Stomach (tissue), 9 donors: ENCODE results near the gene FRAT2. TPM values are rescaled to one million over a fixed set of nuclear protein-coding genes. Genes with fewer than 3 reads are reported as not detected.

Experiments
- DNase-seq, 2 donors: peaks; one replicate each; pipeline versions ENCODE4 v3.0.0 to v3.0.0-alpha.2; 2013 to 2019
- H3K27ac ChIP-seq, 5 donors: fragments of 200-600 bp in 4 of 5; sonication (generic) in 4 of 5; one replicate each; pipeline ENCODE4 v1.5.1; 2013 to 2019; ENCODE audit warnings: mild to moderate bottlenecking in 1 of 5, moderate library complexity in 1 of 5
- H3K27me3 ChIP-seq, 3 donors: fragments of 200-600 bp; sonication (generic); one replicate each; pipeline ENCODE4 v1.5.1; 2017 to 2019; ENCODE audit warnings: mixed run types in 1 of 3
- H3K36me3 ChIP-seq, 4 donors: fragments of 200-600 bp; sonication (generic); 1 replicate in 3 of 4; 2 replicates in 1 of 4; pipeline ENCODE4 v1.5.1; 2016 to 2019
- H3K4me1 ChIP-seq, 4 donors: fragments of 200-600 bp; sonication (generic); one replicate each; pipeline ENCODE4 v1.5.1; 2016 to 2019
- H3K4me3 ChIP-seq, 4 donors: fragments of 200-600 bp; sonication (generic) in 3 of 4; one replicate each; pipeline ENCODE4 v1.5.1; 2016 to 2019; ENCODE audit warnings: mild to moderate bottlenecking in 1 of 4
- H3K9me3 ChIP-seq, 4 donors: fragments of 200-600 bp; sonication (generic); one replicate each; pipeline ENCODE4 v1.5.1; 2016 to 2019
- EP300 ChIP-seq: sonication (generic); formaldehyde crosslinking; IDR thresholded peaks from one replicate; pipeline ENCODE4 v1.6.1; 2017; ENCODE audit warnings: antibody characterized with exemption
- POLR2A ChIP-seq, 4 donors: fragments of 450-650 bp; IDR thresholded peaks; one replicate each; pipeline ENCODE4 v1.6.1; 2016; ENCODE audit warnings: antibody characterized with exemption in 4 of 4, control low read depth in 2 of 4, mild to moderate bottlenecking in 1 of 4, moderate library complexity in 1 of 4
- POLR2AphosphoS5 ChIP-seq, 3 donors: sonication (generic); formaldehyde crosslinking; IDR thresholded peaks; one replicate each; pipeline ENCODE4 v1.6.1; 2016; ENCODE audit warnings: antibody characterized with exemption in 3 of 3
- whole genome bisulfite sequencing, 5 donors: extraction: QIAGEN DNeasy Blood & Tissue Kit in 3 of 5; methylation state at CpG; one replicate each; pipeline versions ENCODE4 v1.1.5 to v1.1.7; 2013 to 2018; 5-methylcytosine and 5-hydroxymethylcytosine counted together
- intact Hi-C: fragments of 100-400 bp; cut with DNase I; formaldehyde crosslinking; loops from one replicate; pipeline ENCODE4 v1.15.1; 2023; ENCODE audit warnings: low total_unique reads
- polyA plus RNA-seq, 3 donors: library from polyadenylated mRNA; stranded (reverse); fragments of 200-250 nt; gene quantifications; one replicate each; pipeline ENCODE4 v1.2.3, GENCODE V29; 2013
- total RNA-seq, 5 donors: library from RNA; depleted of rRNA; stranded (reverse); fragments of >200 nt; gene quantifications; one replicate each; pipeline versions ENCODE4 v1.1.0 to v1.2.3, GENCODE V29; 2014 to 2016
- TF ChIP-seq, protein P1 (sequence below), 7 experiments: fragments of 450-650 bp in 4 of 7; fragments of 200-600 bp in 3 of 7; sonication (generic) in 3 of 7; IDR thresholded peaks; one replicate each; pipeline ENCODE4 v1.5.1; 2016 to 2019; ENCODE audit warnings: antibody characterized with exemption in 7 of 7, control low read depth in 2 of 7, mild to moderate bottlenecking in 1 of 7
- donor health status: healthy with polysubstance abuse.
- donor health status: Bipolar disorder and iron deficiency.
- donor health status: healthy.

The FRAT2 gene
- total and polyA plus RNA-seq, 8 donors = 6.4 to 213 (median 15.2) TPM

DNA sequence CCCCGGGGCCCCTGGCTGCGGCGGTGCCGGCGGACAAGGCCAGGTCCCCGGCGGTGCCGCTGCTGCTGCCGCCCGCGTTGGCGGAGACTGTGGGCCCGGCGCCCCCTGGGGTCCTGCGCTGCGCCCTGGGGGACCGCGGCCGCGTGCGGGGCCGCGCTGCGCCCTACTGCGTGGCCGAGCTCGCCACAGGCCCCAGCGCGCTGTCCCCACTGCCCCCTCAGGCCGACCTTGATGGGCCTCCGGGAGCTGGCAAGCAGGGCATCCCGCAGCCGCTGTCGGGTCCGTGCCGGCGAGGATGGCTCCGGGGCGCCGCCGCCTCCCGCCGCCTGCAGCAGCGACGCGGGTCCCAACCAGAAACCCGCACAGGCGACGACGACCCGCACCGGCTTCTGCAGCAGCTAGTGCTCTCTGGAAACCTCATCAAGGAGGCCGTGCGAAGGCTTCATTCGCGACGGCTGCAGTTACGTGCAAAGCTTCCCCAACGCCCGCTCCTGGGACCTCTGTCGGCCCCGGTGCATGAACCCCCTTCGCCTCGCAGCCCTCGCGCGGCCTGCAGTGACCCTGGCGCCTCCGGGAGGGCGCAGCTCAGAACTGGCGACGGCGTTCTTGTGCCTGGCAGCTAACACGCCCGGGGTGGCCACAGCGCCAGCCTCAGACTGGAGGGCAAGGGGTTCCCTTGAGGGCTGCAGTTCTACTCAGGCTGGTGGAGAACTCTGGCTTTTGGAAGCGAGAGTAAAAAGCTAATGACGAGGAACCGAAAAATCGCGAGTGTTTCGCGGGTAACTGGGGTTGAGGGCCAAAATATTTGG is 14.7 kb downstream of the FRAT2 start:
- Histone ChIP-seq H3K27me3 (no peaks in the 10 kb centered on the region), H3K27ac (peak overlapping the region; percentile 87 to 99 (median 97)), H3K9me3 (no peaks in the 10 kb centered on the region), H3K36me3 (no peaks in the 10 kb centered on the region), H3K4me1 (peaks cover 17 to 40% (median 31%) of the 10 kb centered on the region in 4 donors), H3K4me3 (peak overlapping the region; percentile 68 to 92 (median 83))
- peak; percentile 70 to 81 for DNase-seq
- WGBS, 5 donors = 0 to 2% (median 1%) methylated on average over 34 to 83 of the region's 83 CpGs
- TF ChIP-seq POLR2A (IDR thresholded peaks at IDR 0.05) = no peak
- TF ChIP-seq EP300 = no peak
- TF ChIP-seq POLR2AphosphoS5 (IDR thresholded peaks at IDR 0.05) = peak in 1 of 3 donors; percentile 36
- TF ChIP-seq, protein P1, sequence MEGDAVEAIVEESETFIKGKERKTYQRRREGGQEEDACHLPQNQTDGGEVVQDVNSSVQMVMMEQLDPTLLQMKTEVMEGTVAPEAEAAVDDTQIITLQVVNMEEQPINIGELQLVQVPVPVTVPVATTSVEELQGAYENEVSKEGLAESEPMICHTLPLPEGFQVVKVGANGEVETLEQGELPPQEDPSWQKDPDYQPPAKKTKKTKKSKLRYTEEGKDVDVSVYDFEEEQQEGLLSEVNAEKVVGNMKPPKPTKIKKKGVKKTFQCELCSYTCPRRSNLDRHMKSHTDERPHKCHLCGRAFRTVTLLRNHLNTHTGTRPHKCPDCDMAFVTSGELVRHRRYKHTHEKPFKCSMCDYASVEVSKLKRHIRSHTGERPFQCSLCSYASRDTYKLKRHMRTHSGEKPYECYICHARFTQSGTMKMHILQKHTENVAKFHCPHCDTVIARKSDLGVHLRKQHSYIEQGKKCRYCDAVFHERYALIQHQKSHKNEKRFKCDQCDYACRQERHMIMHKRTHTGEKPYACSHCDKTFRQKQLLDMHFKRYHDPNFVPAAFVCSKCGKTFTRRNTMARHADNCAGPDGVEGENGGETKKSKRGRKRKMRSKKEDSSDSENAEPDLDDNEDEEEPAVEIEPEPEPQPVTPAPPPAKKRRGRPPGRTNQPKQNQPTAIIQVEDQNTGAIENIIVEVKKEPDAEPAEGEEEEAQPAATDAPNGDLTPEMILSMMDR (IDR thresholded peaks at IDR 0.05) = peak in 2 of 7 experiments; percentile 8 to 25
- intact Hi-C loops = no loop called here

DNA sequence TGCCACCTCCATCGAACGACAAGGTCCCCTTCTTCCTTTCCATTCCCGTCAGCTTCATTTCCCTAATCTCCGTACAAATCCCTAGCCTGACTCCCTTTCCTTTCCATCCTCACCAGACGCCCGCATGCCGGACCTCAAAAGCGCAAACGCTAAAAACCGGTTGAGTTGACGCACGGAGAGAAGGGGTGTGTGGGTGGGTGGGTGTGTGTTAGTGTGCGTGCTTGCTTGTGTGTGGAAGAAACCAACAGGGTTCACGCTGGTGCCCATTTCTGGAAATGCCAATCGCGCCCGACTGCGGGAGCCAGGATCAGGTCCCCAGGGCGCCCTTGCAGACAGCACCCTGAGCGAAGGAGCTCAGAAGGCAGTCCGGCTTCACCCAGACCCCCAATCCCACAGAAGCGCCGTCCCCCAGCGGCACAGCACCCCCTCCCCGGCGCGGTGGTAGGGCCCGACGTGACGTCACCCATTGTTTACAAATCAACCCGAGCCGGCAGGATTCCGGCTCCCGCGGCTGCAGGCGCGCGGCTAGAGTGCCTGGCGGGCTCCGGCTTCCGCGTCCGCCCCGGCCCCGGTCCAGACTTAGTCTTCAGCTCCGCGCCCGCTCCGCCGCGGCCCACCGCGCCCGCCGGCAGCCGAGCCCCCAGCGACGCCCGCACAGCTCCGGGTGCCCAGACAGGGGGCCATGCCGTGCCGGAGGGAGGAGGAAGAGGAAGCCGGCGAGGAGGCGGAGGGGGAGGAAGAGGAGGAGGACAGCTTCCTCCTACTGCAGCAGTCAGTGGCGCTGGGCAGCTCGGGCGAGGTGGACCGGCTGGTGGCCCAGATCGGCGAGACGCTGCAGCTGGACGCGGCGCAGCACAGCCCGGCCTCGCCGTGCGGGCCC is 15.5 kb downstream of the FRAT2 start, which contains the start of gene FRAT1:
Gene FRAT1 (plus strand): TSS at position 500 of the 880 bp plus-strand sequence. CDS start 183 bp downstream, at position 683.
- TF ChIP-seq, protein P1 (IDR thresholded peaks at IDR 0.05) = no peak
- peak; percentile 20 to 87 (median 80) for TF ChIP-seq POLR2AphosphoS5 (IDR thresholded peaks at IDR 0.05)
- peak in 1 of 4 donors; percentile 72 for TF ChIP-seq POLR2A (IDR thresholded peaks at IDR 0.05)
- no peak for TF ChIP-seq EP300
- peaks cover 17 to 40% (median 31%) of the 10 kb centered on the region in 4 donors for H3K4me1 ChIP-seq
- peak within 1 kb of the TSS; percentile 68 to 92 (median 83) for H3K4me3 ChIP-seq
- H3K9me3 ChIP-seq = no peaks in the 10 kb centered on the region
- H3K27ac ChIP-seq = peak within 1 kb of the TSS; percentile 87 to 99 (median 97)
- peak; percentile 94 to 96 for DNase-seq
- intact Hi-C loops = no loop called here
- no peaks in the 10 kb centered on the region for H3K36me3 ChIP-seq
- H3K27me3 ChIP-seq = no peaks in the 10 kb centered on the region
- 0 to 1% (median 0%) methylated on average over 24 to 79 of the region's 79 CpGs for WGBS, 5 donors

DNA sequence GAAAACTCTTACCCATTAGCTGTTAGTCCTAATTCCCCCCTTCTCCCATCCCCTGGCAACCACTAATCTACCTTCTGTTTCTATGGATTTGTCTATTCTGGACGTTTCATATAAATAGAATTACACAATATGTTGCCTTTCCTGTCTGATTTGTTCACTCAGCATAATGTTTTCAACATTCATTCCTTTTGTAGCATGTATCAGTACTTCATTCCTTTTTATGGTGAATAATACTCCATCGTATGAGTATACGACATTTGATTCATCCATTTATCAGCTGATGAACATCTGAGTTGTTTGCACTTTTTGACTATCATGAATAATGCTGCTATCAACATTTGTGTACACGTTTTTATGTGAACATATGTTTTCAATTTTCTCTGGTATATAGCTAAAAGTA is 19.9 kb downstream of the FRAT2 start:
- H3K9me3 ChIP-seq = no peaks in the 10 kb centered on the region
- TF ChIP-seq EP300 (no peak), POLR2A (IDR thresholded peaks at IDR 0.05) (no peak), POLR2AphosphoS5 (IDR thresholded peaks at IDR 0.05) (no peak)
- TF ChIP-seq, protein P1 (IDR thresholded peaks at IDR 0.05) = no peak
- H3K36me3 ChIP-seq = no peaks in the 10 kb centered on the region
- intact Hi-C loops = no loop called here
- DNase-seq = no peak
- no peak overlapping the region for H3K4me3 ChIP-seq
- WGBS, 5 donors = 35 to 58% (median 57%) methylated on average over 4 of the region's 4 CpGs
- H3K4me1 ChIP-seq = peaks cover 0 to 8% (median 3%) of the 10 kb centered on the region in 4 donors
- no peaks in the 10 kb centered on the region for H3K27me3 ChIP-seq
- no peak overlapping the region for H3K27ac ChIP-seq

DNA sequence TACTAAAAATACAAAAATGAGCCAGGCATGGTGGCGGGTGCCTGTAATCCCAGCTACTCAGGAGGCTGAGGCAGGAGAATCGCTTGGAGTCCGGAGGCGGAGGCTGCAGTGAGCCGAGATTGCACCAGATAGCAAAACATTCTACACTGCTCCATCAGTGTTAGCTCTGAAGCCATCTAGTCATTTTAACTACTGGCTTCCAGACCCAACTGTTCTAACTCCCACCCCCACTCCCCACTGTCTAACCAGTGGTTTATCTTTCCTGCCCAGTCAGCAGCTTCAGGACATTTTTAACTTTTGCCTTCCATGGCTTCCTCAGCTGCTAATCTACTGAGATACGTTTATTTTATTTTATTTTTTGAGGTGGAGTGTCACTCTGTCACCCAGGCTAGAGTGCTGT is 21.6 kb downstream of the FRAT2 start:
- 81 to 90% (median 85%) methylated on average over 6 of the region's 6 CpGs for WGBS, 5 donors

More for the DNA sequence above, 21.6 kb downstream of the FRAT2 start:
- intact Hi-C loops = no loop called here
- no peaks in the 10 kb centered on the region for H3K27me3 ChIP-seq
- peaks cover 0 to under 1% (median 0%) of the 10 kb centered on the region in 4 donors for H3K4me1 ChIP-seq
- H3K27ac ChIP-seq = no peak overlapping the region
- no peaks in the 10 kb centered on the region for H3K36me3 ChIP-seq
- H3K9me3 ChIP-seq = no peaks in the 10 kb centered on the region
- no peak for DNase-seq
- no peak overlapping the region for H3K4me3 ChIP-seq
- no peak for TF ChIP-seq POLR2A (IDR thresholded peaks at IDR 0.05)
- no peak for TF ChIP-seq POLR2AphosphoS5 (IDR thresholded peaks at IDR 0.05)
- TF ChIP-seq, protein P1 (IDR thresholded peaks at IDR 0.05) = no peak
